Mesendoderm (in vitro differentiated cells): ENCODE measurements around the gene RCVRN.

ENCODE experiments used
- DNase-seq: peaks from one replicate; pipeline ENCODE4 v3.0.0; 2013
- H2AK5ac ChIP-seq: 2 replicates; pipeline ENCODE4 v1.6.1; 2013; ENCODE audit warnings: low read length, inconsistent platforms
- H2BK120ac ChIP-seq: 2 replicates; pipeline ENCODE4 v1.6.1; 2013; ENCODE audit warnings: low read depth, mild to moderate bottlenecking, low read length, moderate library complexity, mixed read lengths
- H2BK15ac ChIP-seq: replicated peaks from 2 replicates; pipeline ENCODE4 v1.6.1; 2013; ENCODE audit warnings: low read depth, mild to moderate bottlenecking, moderate library complexity
- H2BK5ac ChIP-seq: 2 replicates; pipeline ENCODE4 v1.6.1; 2013; ENCODE audit warnings: low read length, inconsistent platforms
- H3K18ac ChIP-seq: 2 replicates; pipeline ENCODE4 v1.6.1; 2013; ENCODE audit warnings: mild to moderate bottlenecking, low read length, mixed read lengths
- H3K23ac ChIP-seq: one replicate; pipeline ENCODE4 v1.6.1; 2013; ENCODE audit warnings: low read length
- H3K27ac ChIP-seq: 2 replicates; pipeline ENCODE4 v1.5.1; 2013; ENCODE audit warnings: low read depth, mild to moderate bottlenecking, inconsistent platforms, low read length, moderate library complexity
- H3K27me3 ChIP-seq: 2 replicates; pipeline ENCODE4 v1.6.1; 2013; ENCODE audit warnings: low read length, control low read depth, mild to moderate bottlenecking, inconsistent platforms; ENCODE audit not compliant: insufficient read depth, poor library complexity
- H3K36me3 ChIP-seq: 2 replicates; pipeline ENCODE4 v1.6.1; 2013; ENCODE audit warnings: low read length, inconsistent platforms; ENCODE audit not compliant: control insufficient read depth, insufficient read depth
- H3K4ac ChIP-seq: one replicate; pipeline ENCODE4 v1.6.1; 2013; ENCODE audit warnings: low read depth, mild to moderate bottlenecking, low read length, moderate library complexity
- H3K4me1 ChIP-seq: 2 replicates; pipeline ENCODE4 v1.6.1; 2013; ENCODE audit warnings: low read depth, low read length, inconsistent platforms; ENCODE audit not compliant: control insufficient read depth
- H3K4me2 ChIP-seq: 2 replicates; pipeline ENCODE4 v1.6.1; 2013; ENCODE audit warnings: low read length
- H3K4me3 ChIP-seq: 2 replicates; pipeline ENCODE4 v1.5.1; 2013; ENCODE audit warnings: mild to moderate bottlenecking, low read length
- H3K56ac ChIP-seq: one replicate; pipeline ENCODE4 v1.6.1; 2013; ENCODE audit warnings: low read length
- H3K79me1 ChIP-seq: 2 replicates; pipeline ENCODE4 v1.6.1; 2013; ENCODE audit warnings: low read length, inconsistent platforms
- H3K79me2 ChIP-seq: 2 replicates; pipeline ENCODE4 v1.6.1; 2013; ENCODE audit warnings: mild to moderate bottlenecking, low read length; ENCODE audit not compliant: control insufficient read depth, insufficient read depth
- H3K9ac ChIP-seq: 2 replicates; pipeline ENCODE4 v1.6.1; 2013; ENCODE audit warnings: low read length, inconsistent platforms
- H4K5ac ChIP-seq: one replicate; pipeline ENCODE4 v1.6.1; 2013; ENCODE audit warnings: low read length
- H4K8ac ChIP-seq: one replicate; pipeline ENCODE4 v1.6.1; 2013; ENCODE audit warnings: low read depth, mild to moderate bottlenecking, control low read depth, low read length, moderate library complexity
- WGBS: extraction: QIAGEN DNeasy Blood & Tissue Kit; methylation state at CpG from one replicate; pipeline ENCODE4 v1.1.7; 2013; ENCODE audit warnings: low lambda C conversion rate, missing lambda C conversion rate; ENCODE audit not compliant: insufficient coverage; ENCODE audit errors: extremely low coverage; 5-methylcytosine and 5-hydroxymethylcytosine counted together

Gene RCVRN

DNA sequence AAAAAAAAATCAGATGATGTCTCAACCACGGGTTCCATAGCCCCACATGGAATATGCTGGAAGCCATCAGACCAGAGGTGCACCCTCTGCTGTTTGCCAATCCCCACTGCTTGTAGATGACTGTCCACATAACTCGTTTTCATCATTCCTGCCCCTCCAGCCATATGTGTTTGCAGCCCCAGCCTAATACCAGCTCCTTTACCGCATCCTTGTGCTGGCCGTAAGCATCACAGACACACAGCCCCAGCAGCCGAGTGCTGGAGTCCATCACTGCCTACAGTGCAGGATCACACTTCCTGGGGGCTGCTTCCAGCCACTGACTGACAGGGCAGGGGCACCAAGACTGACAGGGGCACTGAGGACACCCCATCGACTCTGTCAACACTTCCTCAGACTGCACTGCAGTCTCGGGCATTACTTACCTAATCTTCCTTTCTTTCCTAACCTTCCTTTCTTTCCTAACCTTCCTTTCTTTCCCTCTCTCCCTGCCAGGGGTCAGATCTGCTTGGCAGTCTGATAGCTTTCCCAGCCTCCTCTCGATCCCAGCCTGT is 5.0 kb downstream of the RCVRN start:
- H3K27me3 ChIP-seq = no peaks in the 10 kb centered on the region
- no peak for DNase-seq
- no peak overlapping the region for H2AK5ac ChIP-seq
- no CpG with 5 or more reads among the region's 8 CpGs for WGBS
- no peaks in the 10 kb centered on the region for H3K79me2 ChIP-seq
- no peaks in the 10 kb centered on the region for H3K4me1 ChIP-seq
- H3K27ac ChIP-seq = no peak overlapping the region
- H3K4me2 ChIP-seq = no peak overlapping the region
- no peak overlapping the region for H3K56ac ChIP-seq
- no peaks in the 10 kb centered on the region for H3K36me3 ChIP-seq
- H3K79me1 ChIP-seq = no peaks in the 10 kb centered on the region
- H4K8ac ChIP-seq = no peak overlapping the region
- no peak overlapping the region for H3K9ac ChIP-seq
- H4K5ac ChIP-seq = no peak overlapping the region
- H2BK120ac ChIP-seq = no peak overlapping the region
- no peak overlapping the region for H3K23ac ChIP-seq
- H2BK15ac ChIP-seq = no peak overlapping the region
- H2BK5ac ChIP-seq = no peak overlapping the region
- H3K4ac ChIP-seq = no peak overlapping the region
- no peak overlapping the region for H3K18ac ChIP-seq
- H3K4me3 ChIP-seq = no peak overlapping the region

GRCh38 chr17:9899280-9900043 is 5.6 kb downstream of the RCVRN start:
- H3K56ac ChIP-seq = no peak overlapping the region

DNA sequence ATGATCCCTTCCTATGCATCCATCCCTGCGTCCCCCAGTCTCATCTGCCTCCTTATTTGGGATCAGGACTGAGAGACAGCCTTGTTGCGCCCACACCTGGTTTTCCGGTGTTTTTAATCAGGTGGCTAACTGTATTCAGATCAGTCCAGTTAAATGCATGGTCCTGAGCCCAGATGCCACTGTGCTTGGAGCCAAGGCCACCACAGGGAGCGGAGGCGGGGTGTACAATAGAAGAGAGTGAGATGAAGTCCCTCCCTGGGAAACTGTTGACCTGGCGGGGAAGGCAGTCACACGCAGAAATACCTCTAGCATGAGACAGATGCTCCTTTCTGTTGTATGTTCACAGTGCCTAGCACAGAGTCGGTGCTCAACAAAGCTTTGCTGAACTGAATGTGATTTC is 6.3 kb downstream of the RCVRN start:
- no peak overlapping the region for H3K56ac ChIP-seq
- no peak overlapping the region for H3K4ac ChIP-seq
- H3K4me1 ChIP-seq = no peaks in the 10 kb centered on the region
- no peak overlapping the region for H3K4me2 ChIP-seq
- H4K8ac ChIP-seq = no peak overlapping the region
- H3K79me1 ChIP-seq = no peaks in the 10 kb centered on the region
- no peak overlapping the region for H2BK15ac ChIP-seq
- H2BK120ac ChIP-seq = no peak overlapping the region
- H3K27ac ChIP-seq = no peak overlapping the region
- WGBS = no CpG with 5 or more reads among the region's 8 CpGs
- H3K18ac ChIP-seq = no peak overlapping the region
- no peak overlapping the region for H4K5ac ChIP-seq
- H3K79me2 ChIP-seq = no peaks in the 10 kb centered on the region
- no peaks in the 10 kb centered on the region for H3K27me3 ChIP-seq
- no peak overlapping the region for H3K9ac ChIP-seq
- no peak for DNase-seq
- no peak overlapping the region for H2AK5ac ChIP-seq
- no peak overlapping the region for H3K23ac ChIP-seq
- no peak overlapping the region for H2BK5ac ChIP-seq
- no peaks in the 10 kb centered on the region for H3K36me3 ChIP-seq
- H3K4me3 ChIP-seq = no peak overlapping the region

More at GRCh38 chr17:9899280-9900043, 5.6 kb downstream of the RCVRN start:
- Histone ChIP-seq H3K4me1 (no peaks in the 10 kb centered on the region), H3K18ac (no peak overlapping the region), H4K5ac (no peak overlapping the region), H2AK5ac (no peak overlapping the region), H3K27ac (no peak overlapping the region), H3K27me3 (no peaks in the 10 kb centered on the region), H2BK15ac (no peak overlapping the region), H2BK120ac (no peak overlapping the region), H3K4me2 (no peak overlapping the region), H2BK5ac (no peak overlapping the region), H3K4ac (no peak overlapping the region), H3K79me2 (no peaks in the 10 kb centered on the region), H3K9ac (no peak overlapping the region), H3K4me3 (no peak overlapping the region), H3K79me1 (no peaks in the 10 kb centered on the region), H4K8ac (no peak overlapping the region), H3K36me3 (no peaks in the 10 kb centered on the region), H3K23ac (no peak overlapping the region)
- WGBS = no CpG with 5 or more reads among the region's 21 CpGs
- peak; percentile 22 for DNase-seq

GRCh38 chr17:9897372-9897968 is 7.6 kb downstream of the RCVRN start:
- no peaks in the 10 kb centered on the region for H3K4me1 ChIP-seq
- no peak for DNase-seq
- no peak overlapping the region for H2AK5ac ChIP-seq
- no peak overlapping the region for H3K9ac ChIP-seq
- H3K56ac ChIP-seq = no peak overlapping the region
- no peak overlapping the region for H3K4me3 ChIP-seq
- H3K23ac ChIP-seq = no peak overlapping the region
- H2BK5ac ChIP-seq = no peak overlapping the region
- H3K27me3 ChIP-seq = no peaks in the 10 kb centered on the region
- no peak overlapping the region for H4K8ac ChIP-seq
- H3K18ac ChIP-seq = no peak overlapping the region
- no peaks in the 10 kb centered on the region for H3K79me2 ChIP-seq
- no peaks in the 10 kb centered on the region for H3K36me3 ChIP-seq
- WGBS = no CpG with 5 or more reads among the region's 13 CpGs
- no peak overlapping the region for H2BK15ac ChIP-seq
- no peaks in the 10 kb centered on the region for H3K79me1 ChIP-seq
- H3K4me2 ChIP-seq = no peak overlapping the region
- no peak overlapping the region for H4K5ac ChIP-seq
- H2BK120ac ChIP-seq = no peak overlapping the region
- no peak overlapping the region for H3K27ac ChIP-seq
- no peak overlapping the region for H3K4ac ChIP-seq

- Histone ChIP-seq H3K4me3 (no peak overlapping the region), H3K27ac (no peak overlapping the region), H3K4ac (no peak overlapping the region), H3K79me1 (no peaks in the 10 kb centered on the region), H3K4me1 (no peaks in the 10 kb centered on the region), H4K5ac (no peak overlapping the region), H3K23ac (no peak overlapping the region), H3K27me3 (no peaks in the 10 kb centered on the region), H3K79me2 (no peaks in the 10 kb centered on the region), H2BK15ac (no peak overlapping the region), H3K4me2 (no peak overlapping the region), H2AK5ac (no peak overlapping the region), H4K8ac (no peak overlapping the region), H2BK5ac (no peak overlapping the region), H3K36me3 (no peaks in the 10 kb centered on the region), H3K9ac (no peak overlapping the region), H3K56ac (no peak overlapping the region), H3K18ac (no peak overlapping the region), H2BK120ac (no peak overlapping the region)
- DNase-seq = no peak
These were observed 9.1 kb downstream of the RCVRN start for GRCh38 chr17:9895923-9896322.
